Neural crest cell (in vitro differentiated cells): ENCODE measurements around the gene GAB2. TPM values are rescaled to one million over a fixed set of nuclear protein-coding genes. Genes with fewer than 3 reads are reported as not detected.

Experiments used
- DNase-seq: peaks from one replicate; pipeline ENCODE4 v3.0.0; 2021; ENCODE audit warnings: low read depth, mixed read lengths, low spot score
- H3K27ac Mint-ChIP-seq: one replicate; pipeline ENCODE4 v1.8.0; 2021; ENCODE audit warnings: mild to moderate bottlenecking, mixed read lengths; ENCODE audit not compliant: unreplicated experiment
- H3K27me3 Mint-ChIP-seq: 2 replicates; pipeline ENCODE4 v1.8.0; 2021; ENCODE audit warnings: low read depth, mild to moderate bottlenecking, mixed read lengths
- H3K36me3 Mint-ChIP-seq: 2 replicates; pipeline ENCODE4 v1.8.0; 2021; ENCODE audit warnings: low read depth, mild to moderate bottlenecking, mixed read lengths
- H3K4me1 Mint-ChIP-seq: 2 replicates; pipeline ENCODE4 v1.8.0; 2021; ENCODE audit warnings: mixed read lengths
- H3K4me3 Mint-ChIP-seq: one replicate; pipeline ENCODE4 v1.8.0; 2021; ENCODE audit warnings: mild to moderate bottlenecking, mixed read lengths
- H3K9me3 Mint-ChIP-seq: 2 replicates; pipeline ENCODE4 v1.8.0; 2021; ENCODE audit warnings: mixed read lengths
- total RNA-seq: library from RNA; stranded (reverse); gene quantifications from 2 replicates; pipeline ENCODE4 v1.2.1, GENCODE V29; 2021
- TF ChIP-seq, protein P1 (sequence below): fragments of 200-600 bp; sonication (generic); conservative IDR thresholded peaks from 2 replicates; pipeline ENCODE4 v1.5.0; 2021; ENCODE audit warnings: antibody characterized with exemption, mild to moderate bottlenecking

GAB2 gene
- total RNA-seq, 1 donor from 2014 or later: 27.9 TPM

DNA sequence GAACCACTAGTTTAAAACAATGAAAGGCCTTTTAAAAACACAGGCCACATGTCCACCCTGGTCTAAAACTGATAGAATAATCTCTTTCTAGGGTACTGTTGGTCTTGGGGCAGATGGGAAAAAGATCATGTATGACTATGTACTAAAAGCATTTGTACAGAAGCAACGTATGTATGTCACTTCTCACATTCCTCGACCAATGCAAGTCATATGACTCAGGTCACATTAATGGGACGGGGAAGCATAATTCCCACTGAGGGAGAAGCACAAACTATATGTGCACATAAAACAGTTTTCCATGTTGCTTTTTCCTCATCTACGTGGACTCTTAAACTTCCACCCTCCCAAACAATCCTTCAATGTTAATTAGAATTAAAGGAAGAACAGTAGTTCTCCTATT is 32.2 kb upstream of the GAB2 start:
- H3K27ac Mint-ChIP-seq: no peak overlapping the region
- H3K36me3 Mint-ChIP-seq: peaks cover 5% of the 10 kb centered on the region
- no peak for DNase-seq
- H3K27me3 Mint-ChIP-seq: no peaks in the 10 kb centered on the region
- TF ChIP-seq, protein P1, sequence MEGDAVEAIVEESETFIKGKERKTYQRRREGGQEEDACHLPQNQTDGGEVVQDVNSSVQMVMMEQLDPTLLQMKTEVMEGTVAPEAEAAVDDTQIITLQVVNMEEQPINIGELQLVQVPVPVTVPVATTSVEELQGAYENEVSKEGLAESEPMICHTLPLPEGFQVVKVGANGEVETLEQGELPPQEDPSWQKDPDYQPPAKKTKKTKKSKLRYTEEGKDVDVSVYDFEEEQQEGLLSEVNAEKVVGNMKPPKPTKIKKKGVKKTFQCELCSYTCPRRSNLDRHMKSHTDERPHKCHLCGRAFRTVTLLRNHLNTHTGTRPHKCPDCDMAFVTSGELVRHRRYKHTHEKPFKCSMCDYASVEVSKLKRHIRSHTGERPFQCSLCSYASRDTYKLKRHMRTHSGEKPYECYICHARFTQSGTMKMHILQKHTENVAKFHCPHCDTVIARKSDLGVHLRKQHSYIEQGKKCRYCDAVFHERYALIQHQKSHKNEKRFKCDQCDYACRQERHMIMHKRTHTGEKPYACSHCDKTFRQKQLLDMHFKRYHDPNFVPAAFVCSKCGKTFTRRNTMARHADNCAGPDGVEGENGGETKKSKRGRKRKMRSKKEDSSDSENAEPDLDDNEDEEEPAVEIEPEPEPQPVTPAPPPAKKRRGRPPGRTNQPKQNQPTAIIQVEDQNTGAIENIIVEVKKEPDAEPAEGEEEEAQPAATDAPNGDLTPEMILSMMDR: no peak
- no peaks in the 10 kb centered on the region for H3K9me3 Mint-ChIP-seq
- H3K4me3 Mint-ChIP-seq: no peak overlapping the region
- H3K4me1 Mint-ChIP-seq: no peaks in the 10 kb centered on the region

DNA sequence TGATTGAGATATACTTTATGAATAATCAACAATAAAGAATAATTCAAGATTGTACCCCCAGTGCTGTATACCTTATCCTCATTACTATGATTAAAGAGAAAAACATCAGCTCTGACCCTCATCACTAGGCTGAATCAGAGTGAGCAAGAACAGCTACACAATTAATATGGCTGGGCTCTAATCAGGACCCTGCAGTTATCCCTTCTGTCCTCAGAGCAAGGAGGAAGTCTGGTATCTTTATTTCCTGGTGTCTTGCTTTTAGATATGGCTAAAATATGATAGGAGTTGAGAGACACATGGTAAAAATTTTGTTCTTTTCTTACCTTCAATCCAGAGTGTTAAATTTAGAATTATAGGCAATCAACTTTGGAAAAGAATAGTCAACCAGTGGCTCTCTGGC is 28.6 kb upstream of the GAB2 start:
- no peak overlapping the region for H3K27ac Mint-ChIP-seq
- H3K27me3 Mint-ChIP-seq: no peaks in the 10 kb centered on the region
- H3K4me3 Mint-ChIP-seq: no peak overlapping the region
- no peaks in the 10 kb centered on the region for H3K9me3 Mint-ChIP-seq
- peaks cover 9% of the 10 kb centered on the region for H3K36me3 Mint-ChIP-seq
- no peaks in the 10 kb centered on the region for H3K4me1 Mint-ChIP-seq
- TF ChIP-seq, protein P1: no peak
- no peak for DNase-seq

DNA sequence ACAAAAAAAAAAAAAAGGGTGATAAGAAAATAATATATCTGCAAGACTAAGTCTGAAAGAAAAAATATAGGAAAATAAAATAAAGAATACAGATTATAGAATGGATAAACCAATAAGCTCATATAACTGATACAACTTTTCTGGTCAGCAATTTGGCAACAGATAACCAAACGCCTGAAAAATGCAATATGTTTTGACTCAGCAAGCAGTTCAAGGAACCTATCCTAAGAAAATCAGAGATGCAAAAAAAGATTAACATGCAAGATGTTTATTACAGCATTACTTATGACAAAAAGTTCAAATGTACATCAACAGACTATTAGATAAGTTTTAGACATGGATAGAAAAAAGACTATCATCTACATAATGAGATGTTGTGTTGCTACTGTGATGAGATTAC is 27.1 kb upstream of the GAB2 start:
- Mint-ChIP-seq H3K27ac (no peak overlapping the region), H3K4me1 (peaks cover 6% of the 10 kb centered on the region), H3K9me3 (no peaks in the 10 kb centered on the region), H3K27me3 (no peaks in the 10 kb centered on the region), H3K4me3 (no peak overlapping the region), H3K36me3 (peaks cover 9% of the 10 kb centered on the region)
- TF ChIP-seq, protein P1: no peak
- DNase-seq: no peak

DNA sequence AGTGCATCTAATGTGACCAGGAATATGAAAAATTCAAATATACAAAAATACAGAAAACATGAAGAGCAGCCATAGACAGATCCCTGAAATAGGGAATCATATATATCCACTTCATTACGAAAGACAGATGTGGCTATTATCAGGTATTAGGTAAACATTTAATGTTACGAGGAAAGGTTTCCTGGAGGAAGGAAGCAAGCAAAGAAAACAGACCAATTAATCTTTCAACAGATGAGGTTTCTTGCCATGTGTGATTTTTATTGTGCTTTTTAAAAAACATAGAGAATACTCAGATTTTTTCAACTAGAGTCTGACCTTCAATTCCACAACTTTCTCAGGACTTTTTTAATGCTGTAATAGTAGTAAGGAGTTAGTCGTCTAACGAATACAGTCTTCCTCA is 24.3 kb upstream of the GAB2 start:
- Mint-ChIP-seq H3K4me3 (no peak overlapping the region), H3K4me1 (peaks cover 6% of the 10 kb centered on the region), H3K27me3 (no peaks in the 10 kb centered on the region), H3K9me3 (no peaks in the 10 kb centered on the region), H3K36me3 (peaks cover 9% of the 10 kb centered on the region), H3K27ac (no peak overlapping the region)
- TF ChIP-seq, protein P1: no peak
- DNase-seq: no peak

DNA sequence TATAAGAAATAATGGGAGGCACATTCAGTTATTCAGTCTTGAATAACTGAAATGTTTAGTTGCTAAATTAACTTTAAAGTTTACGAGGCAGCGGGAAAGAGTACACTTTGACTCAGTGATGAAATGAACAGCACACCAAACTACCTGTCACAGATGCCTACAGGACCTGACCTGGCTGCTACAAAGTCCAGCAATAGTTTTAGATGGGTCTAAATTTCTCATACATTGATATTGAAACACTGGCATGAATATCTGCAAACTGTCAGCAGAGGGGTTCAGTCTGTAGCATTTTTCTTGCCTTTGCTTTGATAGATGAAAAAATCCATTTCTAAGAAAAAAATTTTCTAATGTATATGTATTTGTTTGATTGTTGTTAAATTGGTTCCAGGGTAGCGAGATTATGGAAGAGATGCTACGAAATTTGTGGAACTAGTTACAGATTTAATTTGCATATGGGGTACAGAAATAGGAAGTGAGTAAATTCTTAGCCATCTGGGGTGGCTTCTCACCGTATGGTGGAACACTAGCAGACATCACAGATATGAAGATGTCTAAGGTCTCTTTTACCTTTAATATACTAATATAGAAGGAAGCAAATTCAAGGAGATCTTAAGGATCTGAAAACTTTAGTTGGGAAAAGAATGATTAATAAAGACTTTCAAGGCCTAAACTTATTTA is 20.8 kb upstream of the GAB2 start:
- TF ChIP-seq, protein P1: no peak
- H3K4me3 Mint-ChIP-seq: no peak overlapping the region
- no peak for DNase-seq
- no peak overlapping the region for H3K27ac Mint-ChIP-seq
- peaks cover 8% of the 10 kb centered on the region for H3K36me3 Mint-ChIP-seq
- peaks cover 6% of the 10 kb centered on the region for H3K4me1 Mint-ChIP-seq
- H3K9me3 Mint-ChIP-seq: no peaks in the 10 kb centered on the region
- no peaks in the 10 kb centered on the region for H3K27me3 Mint-ChIP-seq
